HepG2 (cell line): ENCODE measurements around the gene CD83. TPM values are rescaled to one million over a fixed set of nuclear protein-coding genes. Genes with fewer than 3 reads are reported as not detected.

Source experiments
- ATAC-seq: fragments of 200-7000 bp; cut with Tn5 transposase; 3 replicates; pipeline ENCODE4 v1.9.1; 2020; ENCODE audit warnings: mild to moderate bottlenecking, moderate library complexity
- BruUV-seq: library from RNA; stranded (reverse); fragments of 400-500 nt; replicated peaks from 2 replicates; lab custom pipeline; 2021; lab: Mats Ljungman, UMichigan
- CTCF ChIA-PET: fragments of 300-600 bp; formaldehyde crosslinking; extraction: SDS; loops from one replicate; lab custom pipeline; 2021; ENCODE audit warnings: low total read pairs, inconsistent platforms, low intra/inter-chr PET ratio; lab: Yijun Ruan, JAX
- POLR2A ChIA-PET: fragments of 350-600 bp; sonication (Branson Sonifier 250); formaldehyde crosslinking; loops from one replicate; lab custom pipeline; 2020; ENCODE audit warnings: antibody characterized with exemption, inconsistent platforms; lab: Yijun Ruan, JAX
- DNase-seq: peaks from one replicate; pipeline ENCODE4 v3.0.0-alpha.2; 2015; ENCODE audit warnings: low spot score
- FAIRE-seq: peaks from 3 replicates; lab custom pipeline; 2011; peaks lifted over from hg19 to GRCh38; lab: Jason Lieb, UNC
- H2AFZ ChIP-seq: one replicate; pipeline ENCODE4 v1.6.1; 2011; ENCODE audit warnings: low read length, inconsistent platforms
- H3K27ac ChIP-seq: fragments of 300-600 bp; 3 replicates; pipeline ENCODE4 v1.8.0; 2011; ENCODE audit warnings: mixed run types, mild to moderate bottlenecking, mixed read lengths, low read length, inconsistent platforms; ENCODE audit not compliant: insufficient read depth; ENCODE audit errors: extremely low read length
- H3K27me3 ChIP-seq, 2 experiments: fragments of 200-600 bp in 1 of 2; 2 replicates in 1 of 2; 3 replicates in 1 of 2; pipeline versions ENCODE4 v1.6.0 to v1.8.0; 2011; ENCODE audit warnings: low read length in 2 of 2, mild to moderate bottlenecking in 2 of 2, moderate library complexity in 2 of 2, inconsistent platforms in 1 of 2; ENCODE audit not compliant: insufficient read depth in 2 of 2, control insufficient read depth in 1 of 2
- H3K36me3 ChIP-seq, 2 experiments: fragments of 200-600 bp in 1 of 2; replicated peaks in 1 of 2; 2 replicates in 1 of 2; 3 replicates in 1 of 2; pipeline versions ENCODE4 v1.5.1 to v1.8.0; 2011; ENCODE audit warnings: low read length in 2 of 2, inconsistent platforms in 1 of 2; ENCODE audit not compliant: insufficient read depth in 2 of 2, control insufficient read depth in 1 of 2
- H3K4me1 ChIP-seq: 2 replicates; pipeline ENCODE4 v1.5.1; 2012; ENCODE audit warnings: low read length, inconsistent platforms; ENCODE audit not compliant: insufficient read depth
- H3K4me2 ChIP-seq: 2 replicates; pipeline ENCODE4 v1.6.0; 2011; ENCODE audit warnings: low read depth, low read length, inconsistent platforms
- H3K4me3 ChIP-seq, 3 experiments: fragments of 200-600 bp in 1 of 3; sonication (generic), shearing (Covaris generic) in 1 of 3; replicated peaks in 1 of 3; 2 replicates each; pipeline ENCODE4 v1.5.1; 2011 to 2016; ENCODE audit warnings: low read length in 3 of 3, inconsistent platforms in 2 of 3, low read depth in 2 of 3, mild to moderate bottlenecking in 2 of 3, control low read depth in 1 of 3, mixed read lengths in 1 of 3; ENCODE audit not compliant: insufficient read depth in 1 of 3
- H3K79me2 ChIP-seq: one replicate; pipeline ENCODE4 v1.6.1; 2011; ENCODE audit warnings: low read length, inconsistent platforms; ENCODE audit not compliant: insufficient read depth
- H3K9ac ChIP-seq: 2 replicates; pipeline ENCODE4 v1.6.0; 2011; ENCODE audit warnings: mild to moderate bottlenecking, low read depth, low read length, inconsistent platforms; ENCODE audit not compliant: insufficient read depth
- H3K9me3 ChIP-seq: 2 replicates; pipeline ENCODE4 v1.5.1; 2012; ENCODE audit warnings: mild to moderate bottlenecking, low read length
- H4K20me1 ChIP-seq: 2 replicates; pipeline ENCODE4 v1.6.0; 2011; ENCODE audit warnings: inconsistent platforms, mild to moderate bottlenecking, low read length, moderate library complexity; ENCODE audit not compliant: insufficient read depth
- ATF4 ChIP-seq, 2 experiments: fragments of 450-650 bp in 1 of 2; sonication (generic) in 1 of 2; formaldehyde crosslinking; IDR thresholded peaks; 2 replicates each; pipeline versions ENCODE4 v1.5.0 to v1.8.0; 2020 to 2022; ENCODE audit warnings: mild to moderate bottlenecking in 1 of 2, missing genetic modification reagents in 1 of 2
- CCAR2 ChIP-seq: fragments of 200-400 bp; formaldehyde crosslinking; optimal IDR thresholded peaks from 2 replicates; pipeline ENCODE3; 2018; ENCODE audit warnings: low read depth, mild to moderate bottlenecking, low read length, moderate library complexity
- CEBPG ChIP-seq: IDR thresholded peaks from 2 replicates; pipeline ENCODE4 v1.6.1; 2016
- DNMT3B ChIP-seq: conservative IDR thresholded peaks from 2 replicates; pipeline ENCODE4 v1.6.1; 2016; ENCODE audit warnings: missing biosample characterization, control low read depth
- HMG20B ChIP-seq: conservative IDR thresholded peaks from 2 replicates; pipeline ENCODE4 v1.6.1; 2016; ENCODE audit warnings: missing genetic modification reagents, missing compliant biosample characterization
- NAIF1 ChIP-seq: sonication (generic); formaldehyde crosslinking; IDR thresholded peaks from 2 replicates; pipeline ENCODE4 v1.5.0; 2020; ENCODE audit warnings: mild to moderate bottlenecking, missing genetic modification reagents, borderline replicate concordance
- NR2F6 ChIP-seq, 2 experiments: IDR thresholded peaks; 2 replicates each; pipeline ENCODE4 v1.6.1; 2016; ENCODE audit warnings: antibody characterized with exemption in 1 of 2, mild to moderate bottlenecking in 1 of 2
- RFXAP ChIP-seq: sonication (generic); formaldehyde crosslinking; IDR thresholded peaks from 2 replicates; pipeline ENCODE4 v1.4.0; 2020; ENCODE audit warnings: missing genetic modification reagents, borderline replicate concordance
- ZC3H13 ChIP-seq: sonication (generic); formaldehyde crosslinking; IDR thresholded peaks from 2 replicates; pipeline ENCODE4 v1.8.1; 2023; ENCODE audit warnings: mild to moderate bottlenecking, missing genetic modification reagents, moderate library complexity
- ZFP1 ChIP-seq: IDR thresholded peaks from 2 replicates; pipeline ENCODE4 v1.6.1; 2016
- ZMYM2 ChIP-seq: sonication (generic); formaldehyde crosslinking; IDR thresholded peaks from 2 replicates; pipeline ENCODE4 v1.8.0; 2022; ENCODE audit warnings: mild to moderate bottlenecking, missing genetic modification reagents
- ZNF10 ChIP-seq: sonication (generic); formaldehyde crosslinking; IDR thresholded peaks from 2 replicates; pipeline ENCODE4 v1.4.0; 2020; ENCODE audit warnings: mild to moderate bottlenecking, low read depth, missing genetic modification reagents, borderline replicate concordance
- ZNF383 ChIP-seq: sonication (generic); formaldehyde crosslinking; IDR thresholded peaks from 2 replicates; pipeline ENCODE4 v1.4.0; 2020; ENCODE audit warnings: missing genetic modification reagents, mild to moderate bottlenecking, borderline replicate concordance
- WGBS: methylation state at CpG from one replicate; pipeline ENCODE4 v1.1.6; 2017; ENCODE audit warnings: low lambda C conversion rate; 5-methylcytosine and 5-hydroxymethylcytosine counted together
- in situ Hi-C: cut with HindIII; loops from 2 replicates; pipeline ENCODE4 v1.10.0; 2017; ENCODE audit warnings: low pct_unique_long_range_greater_than_20kb; ENCODE audit not compliant: extremely low pct_ligation_motif_present
- intact Hi-C: fragments of 100-400 bp; cut with micrococcal nuclease; formaldehyde crosslinking; loops from one replicate; pipeline ENCODE4 v1.10.0; 2022; ENCODE audit not compliant: unreplicated experiment
- polyA plus RNA-seq, 8 experiments: library from polyadenylated mRNA; depleted of rRNA in 3 of 8; stranded (reverse) in 7 of 8; unstranded in 1 of 8; fragments of >200 nt; fragmentation: Illumina TruSeq in 4 of 8; extraction: Trizol in 4 of 8; gene quantifications; 2 replicates each; pipeline versions ENCODE4 v1.2.1 to v1.2.3, GENCODE V29; 2011 to 2016; ENCODE audit warnings: low read depth in 4 of 8, missing spikeins in 1 of 8, mixed read lengths in 1 of 8; ENCODE audit not compliant: insufficient read depth in 1 of 8
- total RNA-seq, 5 experiments: library from RNA; depleted of rRNA; stranded (reverse); fragments of >200 nt; fragmentation: Illumina TruSeq; extraction: Trizol; gene quantifications; 2 replicates each; pipeline ENCODE4 v1.2.3, GENCODE V29; 2016; ENCODE audit warnings: low read depth in 1 of 5
- TF ChIP-seq, protein P1 (sequence below): sonication (generic); formaldehyde crosslinking; IDR thresholded peaks from 2 replicates; pipeline ENCODE4 v1.4.0; 2020; ENCODE audit warnings: missing genetic modification reagents

CD83 gene
- total and polyA plus RNA-seq, 2 of the 13 experiments (the other 11 are each of a cell fraction or from before 2014, with no cell fraction given) = 0.46 to 2.3 TPM

GRCh38 chr6:14070457-14070856 is 47.1 kb upstream of the CD83 start:
- no peak for DNase-seq
- Histone ChIP-seq H4K20me1 (no peaks in the 10 kb centered on the region), H3K27me3 (peaks cover 1 to 7% of the 10 kb centered on the region in 2 experiments; a peak in 2 of 5 replicates), H3K9ac (no peak overlapping the region), H3K4me2 (no peak overlapping the region), H3K9me3 (no peaks in the 10 kb centered on the region), H3K36me3 (no peaks in the 10 kb centered on the region), H3K4me1 (peaks cover 8% of the 10 kb centered on the region; the same call in 1 of the 2 replicates), H3K4me3 (no peak overlapping the region), H3K27ac (no peak overlapping the region), H2AFZ (no peak overlapping the region), H3K79me2 (no peaks in the 10 kb centered on the region)
- BruUV-seq = no TSS peak
- in situ Hi-C loops (no loop called here), intact Hi-C loops (no loop called here)
- ChIA-PET POLR2A (no interaction called here), CTCF (no interaction called here)
- 7% methylated on average over 4 of the region's 4 CpGs for WGBS
- ATAC-seq = peak; percentile 27; the same call in 1 of the 3 replicates
- FAIRE-seq = no peak
- no peak for TF ChIP-seq HMG20B (CRISPR knock-in tag)
- peak in 1 of 2 experiments; percentile 93; a peak in 2 of 4 replicates for TF ChIP-seq ATF4 (CRISPR knock-in tag; IDR thresholded peaks at IDR 0.05)
- peak; percentile 59; the same call in 1 of the 2 replicates for TF ChIP-seq CEBPG (CRISPR knock-in tag)
- no peak for TF ChIP-seq DNMT3B (CRISPR knock-in tag)

DNA sequence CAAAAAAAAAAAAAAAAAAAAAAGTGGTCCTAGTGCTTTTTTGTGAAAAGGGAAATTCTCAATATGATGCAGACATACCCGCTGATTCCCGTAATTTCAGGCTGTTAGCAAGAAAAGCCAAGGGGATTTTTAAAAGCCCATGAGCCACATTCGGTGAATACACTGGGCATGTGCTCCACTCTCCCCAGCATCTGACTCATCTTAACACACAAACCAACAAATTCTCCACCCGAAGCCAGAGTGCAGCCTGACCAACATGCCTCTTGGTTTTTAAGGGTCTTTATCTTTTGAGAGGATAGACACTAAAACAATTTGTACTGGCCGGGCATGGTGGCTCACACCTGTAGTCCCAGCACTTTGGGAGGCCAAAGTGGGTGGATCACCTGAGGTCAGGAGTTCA is 45.5 kb upstream of the CD83 start:
- no peak overlapping the region for H2AFZ ChIP-seq
- ChIA-PET POLR2A (no interaction called here), CTCF (no interaction called here)
- no peak overlapping the region for H3K9ac ChIP-seq
- H3K4me2 ChIP-seq = no peak overlapping the region
- no peak overlapping the region for H3K4me3 ChIP-seq
- H3K27ac ChIP-seq = no peak overlapping the region
- peaks cover 8% of the 10 kb centered on the region; the same call in 1 of the 2 replicates for H3K4me1 ChIP-seq
- BruUV-seq = no TSS peak
- FAIRE-seq (no peak), ATAC-seq (no peak), DNase-seq (no peak)
- 43% methylated on average over 5 of the region's 5 CpGs for WGBS
- no peaks in the 10 kb centered on the region for H4K20me1 ChIP-seq
- H3K9me3 ChIP-seq = no peaks in the 10 kb centered on the region
- intact Hi-C loops = no loop called here
- in situ Hi-C loops = no loop called here
- peaks cover 1 to 7% of the 10 kb centered on the region in 2 experiments; a peak in 2 of 5 replicates for H3K27me3 ChIP-seq
- H3K79me2 ChIP-seq = no peaks in the 10 kb centered on the region
- no peaks in the 10 kb centered on the region for H3K36me3 ChIP-seq
- TF ChIP-seq NR2F6 (IDR thresholded peaks at IDR 0.05) (no peak), NR2F6 (CRISPR knock-in tag; IDR thresholded peaks at IDR 0.05) (no peak), ZMYM2 (CRISPR knock-in tag) (no peak), NAIF1 (CRISPR knock-in tag) (no peak), CCAR2 (no peak), ZNF383 (CRISPR knock-in tag) (no peak), RFXAP (CRISPR knock-in tag) (no peak), ZC3H13 (CRISPR knock-in tag) (no peak), ZFP1 (CRISPR knock-in tag) (no peak), ZNF10 (CRISPR knock-in tag) (no peak)
- TF ChIP-seq, protein P1, sequence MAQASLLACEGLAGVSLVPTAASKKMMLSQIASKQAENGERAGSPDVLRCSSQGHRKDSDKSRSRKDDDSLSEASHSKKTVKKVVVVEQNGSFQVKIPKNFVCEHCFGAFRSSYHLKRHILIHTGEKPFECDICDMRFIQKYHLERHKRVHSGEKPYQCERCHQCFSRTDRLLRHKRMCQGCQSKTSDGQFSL (CRISPR knock-in tag) = no peak
